Stimulated activated naive CD4-positive, alpha-beta T cell treated with Interleukin-2 at 50 U/mL for 16 hours (primary cell): ENCODE data around the gene TMEM88.

Source experiments
- DNase-seq: peaks from one replicate; lab custom pipeline; 2025; lab: John Stamatoyannopoulos, UW

The TMEM88 gene

DNA sequence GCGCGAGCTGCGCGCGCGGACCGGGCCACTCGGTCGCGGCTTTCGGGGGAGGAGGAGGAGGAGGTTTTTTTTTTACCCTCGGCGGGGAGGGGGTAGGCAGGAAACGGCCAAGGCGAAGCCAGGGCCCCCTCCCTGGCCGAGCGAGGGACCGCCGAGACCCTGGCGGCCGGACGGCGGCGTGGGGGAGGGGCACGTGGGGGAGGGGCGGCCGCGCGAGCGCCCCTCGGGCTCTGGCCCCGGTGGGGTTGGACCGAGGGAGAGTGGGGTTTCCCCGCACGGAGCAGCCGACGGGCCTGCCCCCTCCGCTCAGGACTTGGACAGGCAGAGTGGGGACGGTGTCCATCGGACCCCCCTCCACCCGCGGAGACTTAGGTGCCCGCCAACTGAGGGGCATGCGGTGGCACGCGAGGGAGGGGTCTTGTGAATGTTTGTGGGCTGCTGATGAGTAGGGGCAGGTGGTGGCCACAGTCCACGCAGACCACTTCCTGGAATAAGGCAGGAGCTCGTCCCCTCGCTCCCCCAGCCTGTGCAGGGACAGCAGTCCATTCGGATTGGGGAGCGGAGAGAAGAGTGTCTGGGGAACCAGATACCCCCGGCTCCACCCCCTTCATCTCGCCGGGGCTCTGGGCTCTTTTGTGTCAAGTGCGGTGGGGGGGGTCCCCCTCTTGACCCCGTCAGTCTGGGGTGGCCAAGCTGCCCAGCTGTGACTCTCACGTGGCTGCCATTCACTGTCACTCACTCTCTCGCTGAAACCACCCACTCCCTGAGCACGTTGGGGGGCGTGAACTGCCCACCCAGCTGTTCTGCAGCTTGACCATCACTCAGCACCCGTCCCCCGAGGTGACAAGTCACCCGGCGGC is 30.7 kb downstream of the TMEM88 start:
- DNase-seq = no peak

GRCh38 chr17:7886227-7887037 is 31.6 kb downstream of the TMEM88 start:
- DNase-seq = peak; percentile 44

DNA sequence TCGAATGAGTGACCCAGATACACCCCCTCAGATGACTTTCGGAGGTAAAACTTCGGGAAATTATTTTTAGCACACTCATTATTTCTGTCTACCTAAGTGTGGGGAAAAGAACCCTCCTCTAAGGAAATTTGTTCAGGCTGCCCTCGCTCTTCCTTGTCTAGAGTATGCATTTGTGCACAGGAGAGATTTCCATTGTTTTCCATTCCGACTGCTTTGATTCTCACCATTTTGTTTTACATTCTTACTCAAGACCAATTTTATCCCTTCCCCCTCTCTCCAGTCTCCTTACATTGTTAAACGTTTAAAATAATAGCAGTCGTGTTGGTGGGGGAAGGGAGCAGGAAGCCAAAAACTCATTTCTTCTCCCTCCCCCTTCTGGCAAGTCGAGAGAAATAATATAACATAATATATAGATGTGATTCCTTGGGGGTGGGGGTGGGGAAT is 32.2 kb downstream of the TMEM88 start:
- DNase-seq = no peak

DNA sequence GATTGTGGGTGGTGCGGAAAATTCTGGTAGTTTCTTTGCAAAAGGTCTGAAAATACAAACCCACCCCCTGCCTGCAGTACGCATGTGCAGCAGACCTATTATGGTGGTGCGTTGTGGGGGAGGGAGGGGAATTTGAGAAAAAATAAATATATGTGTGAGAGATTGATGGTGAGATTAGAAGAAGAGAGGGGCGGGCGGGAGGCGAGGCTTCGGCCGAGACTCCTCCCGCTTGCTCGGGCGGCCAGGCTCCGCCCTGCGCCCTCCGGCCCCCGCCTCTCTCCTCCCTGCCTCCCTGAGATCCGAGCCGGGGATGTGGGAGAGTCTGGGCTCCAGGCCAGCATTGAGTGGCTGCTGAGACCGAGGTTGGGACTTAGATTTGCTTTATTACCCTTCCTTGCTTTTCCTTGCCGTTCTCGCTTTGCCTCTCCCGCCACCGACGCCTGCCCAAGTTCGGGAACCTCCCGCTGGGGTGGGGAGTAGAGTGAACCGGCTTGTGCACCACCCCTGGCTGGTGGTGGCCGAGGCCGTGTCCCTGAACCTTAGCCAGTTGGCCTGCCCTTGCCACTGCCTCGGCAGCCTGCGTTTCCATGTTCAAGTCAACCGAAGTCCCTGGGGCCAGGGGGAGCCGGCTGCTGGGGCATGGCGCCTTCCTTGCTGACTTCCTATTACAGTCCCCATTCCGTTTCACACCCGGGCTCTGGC is 32.8 kb downstream of the TMEM88 start:
- DNase-seq = peak; percentile 90

GRCh38 chr17:7888184-7888920 is 33.5 kb downstream of the TMEM88 start, which contains the start of gene CHD3:
TSS of gene CHD3 (plus strand) at chr17:7888789. CDS start at chr17:7889001, 212 bp downstream.
- peak; percentile 44 for DNase-seq

DNA sequence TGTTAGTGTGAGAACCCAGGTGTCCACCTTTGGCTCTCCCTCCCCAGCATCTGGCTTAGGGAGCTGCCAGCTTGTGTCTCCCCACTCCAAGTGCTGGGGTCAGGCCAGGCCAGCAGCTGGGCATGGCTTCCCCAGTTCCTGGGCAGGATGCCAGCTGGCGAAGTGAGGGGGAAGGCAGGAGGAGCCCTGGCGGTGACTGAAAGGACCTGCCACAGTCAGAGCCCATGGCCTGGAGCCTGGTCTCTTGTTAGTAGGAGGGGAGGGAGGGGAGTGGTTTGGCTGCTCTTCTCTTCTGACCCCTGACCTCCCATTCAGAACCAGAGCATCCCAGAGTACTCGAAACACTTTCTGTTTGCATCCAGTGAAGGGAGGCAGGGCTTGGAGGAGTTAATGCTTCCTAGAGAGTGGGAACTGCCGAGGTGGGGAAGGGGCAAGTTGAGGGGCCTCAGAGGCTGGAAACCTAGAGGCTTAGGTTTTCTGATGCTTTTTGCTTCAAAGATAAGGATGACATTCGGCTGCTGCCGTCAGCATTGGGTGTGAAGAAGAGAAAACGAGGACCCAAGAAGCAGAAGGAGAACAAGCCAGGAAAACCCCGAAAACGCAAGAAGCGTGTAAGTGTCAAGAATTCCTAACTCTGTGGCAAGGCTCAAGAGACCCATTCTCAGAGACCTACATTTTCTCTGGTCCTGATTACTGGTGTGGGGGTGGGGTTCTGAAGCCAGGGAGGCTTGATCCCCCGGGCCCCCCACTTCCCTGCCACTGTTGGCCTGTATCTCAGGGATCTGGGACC is 34.5 kb downstream of the TMEM88 start:
- DNase-seq = peak; percentile 24

DNA sequence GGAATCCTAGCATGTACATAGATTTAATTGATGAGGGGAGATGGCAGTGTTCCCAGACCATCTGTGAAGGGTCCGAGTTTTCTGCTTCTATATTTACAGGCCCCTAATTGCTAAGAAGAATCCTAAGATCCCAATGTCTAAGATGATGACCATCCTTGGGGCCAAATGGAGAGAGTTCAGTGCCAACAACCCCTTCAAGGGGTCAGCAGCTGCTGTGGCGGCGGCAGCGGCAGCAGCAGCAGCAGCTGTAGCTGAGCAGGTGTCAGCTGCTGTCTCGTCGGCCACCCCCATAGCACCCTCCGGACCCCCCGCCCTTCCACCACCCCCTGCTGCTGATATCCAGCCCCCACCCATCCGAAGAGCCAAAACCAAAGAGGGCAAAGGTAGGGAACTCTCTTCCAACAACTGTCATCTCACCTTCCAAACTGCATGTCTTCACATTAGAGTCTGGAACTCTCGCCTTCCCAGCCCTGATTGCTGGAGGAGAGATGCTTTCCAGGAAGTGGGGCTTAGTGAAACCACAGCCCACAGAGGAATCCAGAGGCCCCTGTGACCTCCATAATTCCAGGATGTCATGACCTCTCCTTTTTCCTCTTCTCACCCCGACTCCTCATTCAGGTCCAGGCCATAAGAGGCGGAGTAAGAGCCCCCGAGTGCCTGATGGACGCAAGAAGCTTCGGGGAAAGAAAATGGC is 38.5 kb downstream of the TMEM88 start:
- no peak for DNase-seq

DNA sequence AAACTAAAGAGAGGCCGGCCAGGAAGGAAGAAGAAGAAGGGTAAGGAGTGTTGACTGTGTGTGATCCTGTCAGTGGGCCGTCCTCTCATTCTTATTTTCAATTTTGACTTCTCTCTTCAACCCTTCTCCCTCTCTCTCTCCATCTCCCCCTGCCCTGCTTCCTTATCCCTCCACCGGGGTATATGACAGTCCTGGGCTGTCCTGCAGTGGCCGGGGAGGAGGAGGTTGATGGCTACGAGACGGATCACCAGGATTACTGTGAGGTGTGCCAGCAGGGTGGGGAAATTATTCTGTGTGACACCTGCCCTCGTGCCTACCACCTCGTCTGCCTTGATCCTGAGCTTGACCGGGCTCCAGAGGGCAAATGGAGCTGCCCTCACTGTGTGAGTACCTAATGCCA is 39.4 kb downstream of the TMEM88 start:
- DNase-seq = no peak

DNA sequence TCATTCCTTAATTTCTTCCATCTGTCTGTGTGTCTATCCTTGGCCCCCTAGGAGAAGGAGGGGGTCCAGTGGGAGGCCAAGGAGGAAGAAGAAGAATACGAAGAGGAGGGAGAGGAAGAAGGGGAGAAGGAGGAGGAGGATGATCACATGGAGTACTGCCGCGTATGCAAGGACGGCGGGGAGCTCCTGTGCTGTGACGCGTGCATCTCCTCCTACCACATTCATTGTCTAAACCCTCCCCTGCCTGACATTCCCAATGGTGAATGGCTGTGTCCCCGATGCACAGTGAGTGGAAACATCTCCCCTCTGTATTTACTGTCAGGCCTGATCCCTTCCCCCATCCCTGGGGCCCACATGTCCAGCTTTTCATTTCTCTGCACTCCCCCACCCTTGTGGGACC is 40.0 kb downstream of the TMEM88 start:
- DNase-seq = no peak

- no peak for DNase-seq
These were observed 42.2 kb downstream of the TMEM88 start for GRCh38 chr17:7897090-7897489.

DNA sequence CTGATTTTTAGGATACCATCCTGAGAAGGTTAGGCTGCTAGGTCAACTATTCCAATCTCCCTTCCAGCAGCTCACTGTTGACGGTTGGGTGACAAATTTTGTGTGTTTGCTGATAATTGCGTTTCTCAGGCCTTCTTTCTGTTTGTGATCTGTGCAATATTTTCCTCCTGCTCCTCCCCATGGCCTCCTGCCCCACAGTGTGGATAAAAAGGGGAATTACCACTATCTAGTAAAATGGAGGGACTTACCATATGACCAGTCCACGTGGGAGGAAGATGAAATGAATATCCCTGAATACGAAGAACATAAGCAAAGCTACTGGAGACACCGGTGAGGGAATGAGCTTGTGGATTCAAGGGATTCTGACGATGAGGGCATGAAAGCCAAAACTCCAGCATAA is 42.9 kb downstream of the TMEM88 start:
- no peak for DNase-seq

DNA sequence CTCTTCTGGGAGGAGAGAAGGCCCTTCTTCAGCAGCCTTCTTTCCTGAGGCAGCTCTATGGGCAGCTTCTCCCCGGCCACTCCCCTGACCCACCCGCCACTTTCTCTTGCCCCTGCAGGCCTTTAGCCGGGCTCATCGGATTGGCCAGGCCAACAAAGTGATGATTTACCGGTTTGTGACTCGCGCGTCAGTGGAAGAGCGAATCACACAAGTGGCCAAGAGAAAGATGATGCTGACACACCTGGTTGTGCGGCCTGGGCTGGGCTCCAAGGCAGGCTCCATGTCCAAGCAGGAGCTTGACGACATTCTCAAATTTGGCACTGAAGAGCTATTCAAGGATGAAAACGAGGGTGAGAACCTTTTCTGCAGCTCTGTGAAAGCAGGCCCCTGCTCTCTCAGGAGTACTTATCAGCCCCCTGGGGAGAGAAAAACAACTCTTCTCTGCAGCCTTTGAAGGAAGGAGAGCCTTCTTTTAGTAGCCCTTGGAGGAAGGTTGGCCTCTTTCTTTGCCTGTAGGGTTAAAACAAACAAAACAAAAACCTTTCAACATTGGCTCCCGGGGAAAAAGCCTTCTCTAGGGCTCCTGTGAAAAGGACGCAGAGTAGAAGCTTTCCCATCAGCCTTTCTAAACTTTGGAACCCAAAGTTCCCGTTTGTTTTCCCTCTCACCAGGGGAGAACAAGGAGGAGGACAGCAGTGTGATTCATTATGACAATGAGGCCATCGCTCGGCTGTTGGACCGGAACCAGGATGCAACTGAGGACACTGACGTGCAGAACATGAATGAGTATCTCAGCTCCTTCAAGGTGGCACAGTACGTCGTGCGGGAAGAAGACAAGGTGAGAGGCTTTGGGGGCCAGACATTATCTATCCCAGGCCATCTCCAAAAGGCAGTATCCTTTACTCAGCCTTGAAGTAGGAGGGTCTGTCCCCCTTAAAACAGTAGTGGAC is 48.6 kb downstream of the TMEM88 start:
- no peak for DNase-seq
